ENCODE measurements around the gene RSRC1.
"Not testable (repeated sequence)": the region's sequence is repeated elsewhere in the genome, so short reads cannot be mapped to it uniquely, and the experiment has no call there.

RSRC1 gene

GRCh38 chr3:158488670-158489069 lies 378.8 kb downstream of the RSRC1 start:
- no peak for DNase-seq
- Histone ChIP-seq H3K4me1 (no peaks in the 10 kb centered on the region), H3K27ac (no peak overlapping the region), H3K27me3 (no peaks in the 10 kb centered on the region), H3K4me3 (no peak overlapping the region), H3K9me3 (no peaks in the 10 kb centered on the region), H3K36me3 (no peaks in the 10 kb centered on the region)
- TF ChIP-seq, protein P1, sequence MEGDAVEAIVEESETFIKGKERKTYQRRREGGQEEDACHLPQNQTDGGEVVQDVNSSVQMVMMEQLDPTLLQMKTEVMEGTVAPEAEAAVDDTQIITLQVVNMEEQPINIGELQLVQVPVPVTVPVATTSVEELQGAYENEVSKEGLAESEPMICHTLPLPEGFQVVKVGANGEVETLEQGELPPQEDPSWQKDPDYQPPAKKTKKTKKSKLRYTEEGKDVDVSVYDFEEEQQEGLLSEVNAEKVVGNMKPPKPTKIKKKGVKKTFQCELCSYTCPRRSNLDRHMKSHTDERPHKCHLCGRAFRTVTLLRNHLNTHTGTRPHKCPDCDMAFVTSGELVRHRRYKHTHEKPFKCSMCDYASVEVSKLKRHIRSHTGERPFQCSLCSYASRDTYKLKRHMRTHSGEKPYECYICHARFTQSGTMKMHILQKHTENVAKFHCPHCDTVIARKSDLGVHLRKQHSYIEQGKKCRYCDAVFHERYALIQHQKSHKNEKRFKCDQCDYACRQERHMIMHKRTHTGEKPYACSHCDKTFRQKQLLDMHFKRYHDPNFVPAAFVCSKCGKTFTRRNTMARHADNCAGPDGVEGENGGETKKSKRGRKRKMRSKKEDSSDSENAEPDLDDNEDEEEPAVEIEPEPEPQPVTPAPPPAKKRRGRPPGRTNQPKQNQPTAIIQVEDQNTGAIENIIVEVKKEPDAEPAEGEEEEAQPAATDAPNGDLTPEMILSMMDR (IDR thresholded peaks at IDR 0.05) = no peak
- intact Hi-C loops (cut with DNase I; ENCODE audit: low total_unique reads) = no loop called here

GRCh38 chr3:158489181-158489580 lies 379.3 kb downstream of the RSRC1 start:
- TF ChIP-seq, protein P1 (IDR thresholded peaks at IDR 0.05) = no peak
- Histone ChIP-seq H3K27me3 (no peaks in the 10 kb centered on the region), H3K4me3 (no peak overlapping the region), H3K9me3 (no peaks in the 10 kb centered on the region), H3K4me1 (no peaks in the 10 kb centered on the region), H3K27ac (no peak overlapping the region), H3K36me3 (no peaks in the 10 kb centered on the region)
- DNase-seq = no peak
- intact Hi-C loops (cut with DNase I; ENCODE audit: low total_unique reads) = no loop called here

DNA sequence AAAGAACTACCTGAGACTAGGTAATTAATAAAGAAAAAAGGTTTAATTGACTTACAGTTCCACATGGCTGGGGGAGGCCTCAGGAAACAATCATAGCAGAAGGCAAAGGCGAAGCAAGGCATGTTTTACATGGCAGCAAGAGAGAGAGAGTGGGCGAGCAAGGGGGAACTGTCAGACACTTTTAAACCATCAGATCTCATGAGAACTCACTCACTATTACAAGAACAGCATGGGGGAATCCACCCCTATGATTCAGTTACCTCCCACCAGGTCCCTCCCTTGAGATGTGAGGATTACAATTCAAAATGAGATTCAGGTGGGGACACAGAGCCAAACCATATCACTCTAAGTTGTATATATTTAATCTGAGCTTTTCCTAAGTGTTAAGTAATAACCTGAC lies 382.1 kb downstream of the RSRC1 start:
- no peaks in the 10 kb centered on the region for H3K4me1 ChIP-seq
- no peak overlapping the region for H3K27ac ChIP-seq
- DNase-seq = no peak
- H3K27me3 ChIP-seq = no peaks in the 10 kb centered on the region
- H3K9me3 ChIP-seq = no peaks in the 10 kb centered on the region
- H3K36me3 ChIP-seq = no peaks in the 10 kb centered on the region
- TF ChIP-seq, protein P1 (IDR thresholded peaks at IDR 0.05) = no peak
- intact Hi-C loops (cut with DNase I; ENCODE audit: low total_unique reads) = no loop called here
- H3K4me3 ChIP-seq = no peak overlapping the region

GRCh38 chr3:158492685-158493084 lies 382.8 kb downstream of the RSRC1 start:
- Histone ChIP-seq H3K36me3 (peaks cover 0 to 4% (median 0%) of the 10 kb centered on the region in 3 donors), H3K4me1 (no peaks in the 10 kb centered on the region), H3K9me3 (no peaks in the 10 kb centered on the region), H3K27ac (no peak overlapping the region), H3K27me3 (no peaks in the 10 kb centered on the region), H3K4me3 (no peak overlapping the region)
- intact Hi-C loops (cut with DNase I; ENCODE audit: low total_unique reads) = no loop called here
- no peak for DNase-seq
- TF ChIP-seq, protein P1 (IDR thresholded peaks at IDR 0.05) = no peak

DNA sequence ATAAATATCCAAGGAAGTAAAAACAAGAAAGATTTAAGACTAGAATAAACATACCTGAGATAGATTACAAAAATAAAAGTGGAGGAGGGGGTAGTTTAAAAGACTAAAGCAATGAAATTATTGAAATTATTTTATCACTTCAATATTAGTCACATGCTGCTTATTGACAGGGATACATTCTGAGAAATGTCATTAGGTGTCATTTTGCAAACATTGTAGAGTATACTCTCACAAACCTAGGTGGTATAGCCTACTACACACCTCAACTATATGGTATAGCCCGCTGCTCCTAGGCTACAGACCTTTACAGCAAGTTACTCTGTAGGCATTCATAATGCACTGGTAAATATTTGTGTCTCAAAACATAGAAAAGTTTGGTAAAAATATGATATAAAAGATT lies 384.0 kb downstream of the RSRC1 start:
- TF ChIP-seq, protein P1 (IDR thresholded peaks at IDR 0.05) = no peak
- Histone ChIP-seq H3K4me3 (no peak overlapping the region), H3K27me3 (no peaks in the 10 kb centered on the region), H3K36me3 (peaks cover 0 to 5% (median 0%) of the 10 kb centered on the region in 3 donors), H3K27ac (no peak overlapping the region), H3K9me3 (peaks cover 0 to 4% (median 0%) of the 10 kb centered on the region in 3 donors), H3K4me1 (no peaks in the 10 kb centered on the region)
- DNase-seq = no peak
- intact Hi-C loops (cut with DNase I; ENCODE audit: low total_unique reads) = no loop called here

GRCh38 chr3:158494673-158495072 lies 384.8 kb downstream of the RSRC1 start:
- Histone ChIP-seq H3K36me3 (peaks cover 0 to 5% (median 0%) of the 10 kb centered on the region in 3 donors), H3K27me3 (no peaks in the 10 kb centered on the region), H3K9me3 (peaks cover 0 to 4% (median 0%) of the 10 kb centered on the region in 3 donors), H3K27ac (no peak overlapping the region), H3K4me3 (no peak overlapping the region), H3K4me1 (no peaks in the 10 kb centered on the region)
- TF ChIP-seq, protein P1 (IDR thresholded peaks at IDR 0.05) = no peak
- no peak for DNase-seq
- intact Hi-C loops (cut with DNase I; ENCODE audit: low total_unique reads) = no loop called here

- intact Hi-C loops (cut with DNase I; ENCODE audit: low total_unique reads); H3K4me1 ChIP-seq: not testable (repeated sequence)
These were observed 385.6 kb downstream of the RSRC1 start for GRCh38 chr3:158495398-158495902.

More at GRCh38 chr3:158495398-158495902, 385.6 kb downstream of the RSRC1 start:
- H3K36me3 ChIP-seq, H3K9me3 ChIP-seq, H3K27me3 ChIP-seq, H3K4me3 ChIP-seq, H3K27ac ChIP-seq, DNase-seq: not testable (repeated sequence)
